Karpas-422 (cell line): ENCODE results near the gene UQCR11. TPM values are rescaled to one million over a fixed set of nuclear protein-coding genes. Genes with fewer than 3 reads are reported as not detected.

Source experiments
- DNase-seq: peaks from one replicate; pipeline ENCODE4 v3.0.0-alpha.2; 2015
- H2AFZ ChIP-seq: fragments of 200-600 bp; sonication (generic); 2 replicates; pipeline ENCODE4 v1.6.1; 2014; ENCODE audit warnings: antibody characterized with exemption, low read length, mixed read lengths
- H3K27ac ChIP-seq: fragments of 200-600 bp; sonication (generic); 2 replicates; pipeline ENCODE4 v1.5.1; 2014; ENCODE audit warnings: mild to moderate bottlenecking, low read length, moderate library complexity
- H3K27me3 ChIP-seq: fragments of 200-600 bp; sonication (generic); 2 replicates; pipeline ENCODE4 v1.6.1; 2014; ENCODE audit warnings: low read length, mixed read lengths
- H3K36me3 ChIP-seq: fragments of 200-600 bp; sonication (generic); 2 replicates; pipeline ENCODE4 v1.6.1; 2014; ENCODE audit warnings: low read length, mixed read lengths; ENCODE audit not compliant: insufficient read depth
- H3K4me1 ChIP-seq: fragments of 200-600 bp; sonication (generic); 2 replicates; pipeline ENCODE4 v1.6.1; 2014; ENCODE audit warnings: mild to moderate bottlenecking, low read length, mixed read lengths
- H3K4me2 ChIP-seq: fragments of 200-600 bp; sonication (generic); 2 replicates; pipeline ENCODE4 v1.6.1; 2014; ENCODE audit warnings: low read length, low read depth, mild to moderate bottlenecking; ENCODE audit not compliant: poor library complexity, severe bottlenecking
- H3K4me3 ChIP-seq: fragments of 200-600 bp; sonication (generic); 2 replicates; pipeline ENCODE4 v1.5.1; 2014; ENCODE audit warnings: mild to moderate bottlenecking, antibody characterized with exemption, low read length, mixed read lengths
- H3K79me2 ChIP-seq: fragments of 200-600 bp; sonication (generic); 2 replicates; pipeline ENCODE4 v1.6.1; 2014; ENCODE audit warnings: mild to moderate bottlenecking, low read length, mixed read lengths
- H3K9ac ChIP-seq: fragments of 200-600 bp; sonication (generic); 2 replicates; pipeline ENCODE4 v1.6.0; 2014; ENCODE audit warnings: low read length
- H3K9me2 ChIP-seq: fragments of 200-600 bp; sonication (generic), shearing (Covaris generic); replicated peaks from 2 replicates; pipeline ENCODE4 v1.6.0; 2014; ENCODE audit warnings: mild to moderate bottlenecking, low read length, moderate library complexity; ENCODE audit not compliant: insufficient read depth
- H3K9me3 ChIP-seq: fragments of 300-700, 200-600 bp; sonication (generic); 2 replicates; pipeline ENCODE4 v1.6.1; 2014; ENCODE audit warnings: low read length, mixed read lengths
- H4K20me1 ChIP-seq: fragments of 200-600 bp; sonication (generic); 2 replicates; pipeline ENCODE4 v1.6.1; 2014; ENCODE audit warnings: mild to moderate bottlenecking, antibody characterized with exemption, low read length, low read depth; ENCODE audit not compliant: insufficient read depth
- total RNA-seq: library from RNA; depleted of rRNA; stranded (reverse); fragments of >200 nt; shearing (Covaris generic); gene quantifications from 2 replicates; pipeline ENCODE4 v1.2.3, GENCODE V29; 2014; ENCODE audit warnings: low replicate concordance

Gene UQCR11
- total RNA-seq, 1 experiment from 2014 or later = 106 TPM

DNA sequence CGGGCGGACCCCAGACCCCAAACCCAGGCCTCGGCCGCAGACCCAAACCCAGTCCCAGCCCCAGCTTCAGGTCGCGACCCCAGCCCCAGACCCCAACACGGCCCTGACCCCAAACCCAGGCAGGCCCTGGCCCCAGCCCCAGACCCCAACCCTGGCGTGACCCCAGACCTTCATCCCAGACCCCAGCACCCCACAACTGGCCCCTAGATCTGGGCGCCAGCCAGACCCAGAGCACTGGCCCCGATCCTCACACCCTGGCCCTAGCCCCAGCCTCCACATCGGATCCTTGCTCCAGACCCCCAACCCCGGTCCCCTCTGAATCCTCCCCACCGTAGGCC, 20.1 kb downstream of the UQCR11 start:
- peaks cover 37% of the 10 kb centered on the region for H3K79me2 ChIP-seq
- peaks cover 10% of the 10 kb centered on the region; the same call in 1 of the 2 replicates for H3K36me3 ChIP-seq
- H3K27me3 ChIP-seq = no peaks in the 10 kb centered on the region
- no peak overlapping the region for H3K9ac ChIP-seq
- no peaks in the 10 kb centered on the region for H3K9me3 ChIP-seq
- no peak overlapping the region for H3K4me3 ChIP-seq
- H3K4me1 ChIP-seq = peaks cover under 1% of the 10 kb centered on the region; the same call in 1 of the 2 replicates
- no peak overlapping the region for H3K27ac ChIP-seq
- peaks cover 22% of the 10 kb centered on the region for H4K20me1 ChIP-seq
- no peaks in the 10 kb centered on the region for H3K9me2 ChIP-seq
- no peak overlapping the region for H3K4me2 ChIP-seq
- no peak overlapping the region for H2AFZ ChIP-seq
- no peak for DNase-seq

DNA sequence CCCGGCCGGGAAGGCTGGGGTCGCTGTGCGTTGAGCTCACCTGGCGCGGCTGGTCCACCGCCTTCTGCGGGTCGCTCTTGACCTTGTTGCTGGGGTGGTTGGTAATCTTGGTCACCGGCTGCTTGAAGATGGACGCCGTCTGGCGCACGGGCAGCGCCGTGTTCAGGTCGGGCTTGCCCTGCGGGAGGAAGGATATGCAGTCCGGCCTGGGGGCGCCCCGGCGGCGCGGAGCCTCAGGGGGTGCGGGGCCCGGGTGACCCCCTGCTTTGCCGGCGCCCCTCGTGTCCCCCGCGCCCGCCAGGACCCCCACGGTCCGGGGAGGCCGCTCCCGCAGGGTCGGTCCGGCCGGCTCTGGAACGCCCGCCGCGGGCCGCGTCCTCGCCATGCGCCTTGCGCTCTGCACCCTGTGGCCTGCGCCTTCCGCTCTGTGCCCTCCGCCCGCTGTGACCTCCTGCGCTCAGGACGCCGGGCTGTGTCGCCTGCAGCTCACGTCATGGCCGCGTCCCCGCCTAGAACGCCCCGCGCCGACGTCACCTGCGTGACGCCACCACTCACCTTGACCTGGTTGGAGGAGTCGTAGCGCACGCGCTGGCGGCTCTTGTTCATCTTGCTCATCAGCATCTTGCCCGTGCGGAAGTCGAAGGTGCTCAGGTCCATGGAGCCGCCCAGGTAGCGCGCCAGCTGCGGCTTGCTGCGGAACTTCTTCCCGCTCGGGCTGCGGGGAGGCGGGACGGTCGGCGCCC, 20.6 kb downstream of the UQCR11 start:
- Histone ChIP-seq H3K27me3 (no peaks in the 10 kb centered on the region), H3K9me3 (no peaks in the 10 kb centered on the region), H3K9ac (no peak overlapping the region), H3K4me3 (no peak overlapping the region), H3K27ac (no peak overlapping the region), H3K4me1 (no peaks in the 10 kb centered on the region), H2AFZ (no peak overlapping the region), H3K4me2 (no peak overlapping the region), H3K79me2 (peaks cover 32% of the 10 kb centered on the region), H3K9me2 (no peaks in the 10 kb centered on the region), H3K36me3 (peaks cover 10% of the 10 kb centered on the region; the same call in 1 of the 2 replicates), H4K20me1 (peaks cover 22% of the 10 kb centered on the region)
- DNase-seq = no peak

DNA sequence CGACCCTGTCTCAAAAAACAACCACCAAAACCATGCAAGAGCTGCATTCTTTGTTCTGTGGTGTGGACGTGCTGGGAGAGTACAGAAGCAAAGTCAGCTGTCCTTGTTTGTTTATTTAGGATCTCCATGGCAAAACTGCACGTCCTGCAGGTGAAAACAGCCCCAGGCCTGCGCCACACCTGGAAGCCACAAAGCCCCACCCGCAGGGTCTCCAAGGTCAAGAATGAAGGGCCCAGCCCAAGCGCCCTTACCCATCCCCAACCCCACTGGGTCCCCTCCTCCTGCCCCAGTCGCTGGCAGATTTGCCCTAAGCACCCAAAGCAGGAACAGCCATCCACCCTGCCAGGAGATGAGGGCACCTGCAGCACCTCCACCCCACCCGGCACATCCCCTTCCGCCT, 23.1 kb downstream of the UQCR11 start:
- DNase-seq = no peak
- Histone ChIP-seq H3K36me3 (peaks cover 10% of the 10 kb centered on the region; the same call in 1 of the 2 replicates), H3K4me1 (no peaks in the 10 kb centered on the region), H2AFZ (no peak overlapping the region), H3K4me2 (no peak overlapping the region), H3K27ac (no peak overlapping the region), H3K9ac (no peak overlapping the region), H3K9me2 (no peaks in the 10 kb centered on the region), H4K20me1 (peaks cover 16% of the 10 kb centered on the region; the same call in 1 of the 2 replicates), H3K79me2 (peaks cover 10% of the 10 kb centered on the region), H3K4me3 (no peak overlapping the region), H3K9me3 (no peaks in the 10 kb centered on the region), H3K27me3 (no peaks in the 10 kb centered on the region)

DNA sequence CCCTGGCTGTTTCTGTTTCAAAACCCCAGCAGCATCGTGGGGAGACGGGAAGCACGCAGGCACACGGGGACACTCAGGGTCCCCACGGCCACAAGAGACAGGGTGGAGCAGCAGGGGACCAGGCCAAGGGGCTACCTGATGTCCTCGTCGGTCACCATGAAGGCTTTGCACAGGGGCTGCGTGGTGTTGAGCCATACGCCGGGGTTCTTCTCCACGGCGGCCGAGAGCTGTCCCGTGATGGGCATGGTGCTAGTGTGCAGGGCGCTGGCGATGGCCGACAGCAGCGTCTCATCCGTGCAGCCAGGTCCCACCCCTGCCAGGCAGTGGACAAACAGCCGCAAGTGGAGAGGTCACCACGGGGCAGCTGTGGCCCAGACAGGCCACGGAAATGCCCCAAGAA, 24.3 kb downstream of the UQCR11 start:
- H3K9ac ChIP-seq = no peak overlapping the region
- H2AFZ ChIP-seq = no peak overlapping the region
- no peaks in the 10 kb centered on the region for H3K27me3 ChIP-seq
- DNase-seq = no peak
- no peaks in the 10 kb centered on the region for H3K9me2 ChIP-seq
- H3K4me2 ChIP-seq = no peak overlapping the region
- no peaks in the 10 kb centered on the region for H3K9me3 ChIP-seq
- H3K4me3 ChIP-seq = no peak overlapping the region
- H3K27ac ChIP-seq = no peak overlapping the region
- no peaks in the 10 kb centered on the region for H3K4me1 ChIP-seq
- peaks cover 10% of the 10 kb centered on the region; the same call in 1 of the 2 replicates for H3K36me3 ChIP-seq
- H3K79me2 ChIP-seq = peaks cover 4% of the 10 kb centered on the region
- peaks cover 17% of the 10 kb centered on the region; the same call in 1 of the 2 replicates for H4K20me1 ChIP-seq

DNA sequence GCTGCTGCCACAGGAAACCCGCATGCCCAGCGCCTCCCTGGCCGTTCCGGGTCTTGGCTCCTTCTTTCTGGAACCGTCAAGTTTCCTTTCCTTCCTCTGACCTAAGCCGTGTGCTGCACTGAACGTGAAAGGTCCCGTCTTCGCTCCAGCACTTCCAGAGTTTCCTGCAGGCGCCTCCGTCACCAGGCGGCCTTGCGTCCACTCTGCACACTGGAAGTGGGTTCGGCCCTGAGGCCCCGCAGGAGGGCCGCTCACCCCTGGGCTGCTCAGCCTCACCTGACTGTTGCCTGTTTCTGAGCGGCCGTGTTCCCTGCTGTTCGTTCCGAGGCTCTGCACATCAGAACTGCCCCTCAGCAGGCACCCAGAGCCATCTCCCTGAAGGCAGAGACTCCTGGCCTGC, 24.9 kb downstream of the UQCR11 start:
- H3K4me2 ChIP-seq = no peak overlapping the region
- peaks cover 10% of the 10 kb centered on the region; the same call in 1 of the 2 replicates for H3K36me3 ChIP-seq
- DNase-seq = no peak
- no peaks in the 10 kb centered on the region for H3K4me1 ChIP-seq
- no peak overlapping the region for H2AFZ ChIP-seq
- H4K20me1 ChIP-seq = peaks cover 13% of the 10 kb centered on the region; the same call in 1 of the 2 replicates
- H3K9ac ChIP-seq = no peak overlapping the region
- no peak overlapping the region for H3K4me3 ChIP-seq
- no peak overlapping the region for H3K27ac ChIP-seq
- H3K79me2 ChIP-seq = no peaks in the 10 kb centered on the region
- H3K9me2 ChIP-seq = no peaks in the 10 kb centered on the region
- H3K9me3 ChIP-seq = no peaks in the 10 kb centered on the region
- H3K27me3 ChIP-seq = no peaks in the 10 kb centered on the region

DNA sequence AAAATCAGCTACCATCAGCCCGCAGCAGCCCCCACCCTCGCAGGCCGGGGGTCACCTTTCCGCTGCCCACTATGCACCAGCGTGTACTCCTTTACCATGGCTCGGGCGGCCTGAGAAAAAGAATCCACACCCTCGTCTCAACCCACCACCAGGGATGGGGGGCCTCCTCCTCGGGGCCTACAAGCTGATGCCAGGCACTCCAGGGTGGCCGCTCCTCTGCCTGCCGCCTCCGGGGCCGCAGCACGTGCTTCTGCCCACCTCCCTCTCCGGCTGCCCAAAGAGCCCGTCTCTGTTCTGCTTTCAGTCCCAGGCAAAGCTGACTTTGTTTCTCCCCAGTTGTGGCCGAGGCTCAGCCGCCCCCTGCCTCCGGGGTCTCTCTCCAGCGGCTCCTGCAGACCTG, 26.0 kb downstream of the UQCR11 start:
- H3K9ac ChIP-seq = no peak overlapping the region
- no peaks in the 10 kb centered on the region for H3K79me2 ChIP-seq
- H4K20me1 ChIP-seq = 0 out of 2 replicates have a peak, but pooled peaks cover 10% of the 10 kb centered on the region
- H2AFZ ChIP-seq = no peak overlapping the region
- DNase-seq = no peak
- no peak overlapping the region for H3K4me2 ChIP-seq
- no peak overlapping the region for H3K27ac ChIP-seq
- H3K9me2 ChIP-seq = no peaks in the 10 kb centered on the region
- H3K4me3 ChIP-seq = no peak overlapping the region
- no peaks in the 10 kb centered on the region for H3K27me3 ChIP-seq
- no peaks in the 10 kb centered on the region for H3K4me1 ChIP-seq
- no peaks in the 10 kb centered on the region for H3K9me3 ChIP-seq
- H3K36me3 ChIP-seq = peaks cover 10% of the 10 kb centered on the region; the same call in 1 of the 2 replicates

- H3K9ac ChIP-seq = no peak overlapping the region
- no peak overlapping the region for H3K27ac ChIP-seq
- no peaks in the 10 kb centered on the region for H3K9me2 ChIP-seq
- no peaks in the 10 kb centered on the region for H3K4me1 ChIP-seq
- H3K4me2 ChIP-seq = no peak overlapping the region
- H3K79me2 ChIP-seq = no peaks in the 10 kb centered on the region
- no peaks in the 10 kb centered on the region for H3K27me3 ChIP-seq
- H3K4me3 ChIP-seq = no peak overlapping the region
- H4K20me1 ChIP-seq = 0 out of 2 replicates have a peak, but pooled peaks cover 10% of the 10 kb centered on the region
- no peaks in the 10 kb centered on the region for H3K9me3 ChIP-seq
- peaks cover 10% of the 10 kb centered on the region; the same call in 1 of the 2 replicates for H3K36me3 ChIP-seq
- no peak for DNase-seq
- H2AFZ ChIP-seq = no peak overlapping the region
Measured at GRCh38 chr19:1577929-1578618, 27.2 kb downstream of the UQCR11 start.
